ENCODE measurements around the gene GALNT5.
A peak's percentile ranks its signal among the peaks of the same experiment; 100 is the strongest.
"Not testable (repeated sequence)": the region's sequence is repeated elsewhere in the genome, so short reads cannot be mapped to it uniquely, and the experiment has no call there.

GALNT5 gene

DNA sequence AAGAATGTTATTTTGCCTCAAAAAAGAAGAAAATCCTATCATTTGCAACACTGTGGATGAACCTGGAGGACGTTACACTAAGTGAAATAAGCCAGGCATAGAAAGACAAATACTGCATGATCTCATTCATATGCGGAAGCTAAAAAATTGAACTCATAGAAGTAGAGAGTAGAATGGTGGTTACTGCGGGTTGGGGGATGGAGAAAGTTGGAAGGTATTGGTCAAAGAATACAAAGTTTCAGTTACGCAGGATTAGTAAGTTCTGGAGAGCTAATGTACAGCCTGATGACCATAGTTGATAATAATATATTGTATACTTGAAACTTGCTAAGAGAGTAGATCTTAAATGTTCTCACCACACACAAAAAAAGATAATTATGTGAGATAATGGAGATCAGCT lies 5.0 kb upstream of the GALNT5 start:
- DNase-seq: no peak

GRCh38 chr2:157254041-157254440 lies 3.5 kb upstream of the GALNT5 start:
- DNase-seq: no peak

DNA sequence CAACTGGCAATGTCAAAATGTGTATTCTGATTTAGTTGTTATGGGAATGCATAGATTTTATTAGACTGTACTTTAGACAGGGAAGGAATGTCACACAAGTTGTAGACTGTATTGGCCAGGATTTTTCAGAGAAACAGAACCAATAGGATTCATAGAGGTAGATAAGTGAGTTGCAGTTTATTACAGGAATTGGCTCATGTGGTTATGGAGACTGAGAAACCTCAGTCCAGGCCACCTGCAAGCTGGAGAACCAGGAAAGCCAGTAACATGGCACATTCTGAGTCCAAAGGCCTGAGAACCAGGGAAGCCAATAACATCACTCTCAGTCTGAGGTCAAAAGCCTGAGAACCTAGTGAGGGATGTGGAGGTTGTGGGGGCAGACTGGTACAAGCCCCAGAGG lies 1.8 kb upstream of the GALNT5 start:
- DNase-seq: no peak

DNA sequence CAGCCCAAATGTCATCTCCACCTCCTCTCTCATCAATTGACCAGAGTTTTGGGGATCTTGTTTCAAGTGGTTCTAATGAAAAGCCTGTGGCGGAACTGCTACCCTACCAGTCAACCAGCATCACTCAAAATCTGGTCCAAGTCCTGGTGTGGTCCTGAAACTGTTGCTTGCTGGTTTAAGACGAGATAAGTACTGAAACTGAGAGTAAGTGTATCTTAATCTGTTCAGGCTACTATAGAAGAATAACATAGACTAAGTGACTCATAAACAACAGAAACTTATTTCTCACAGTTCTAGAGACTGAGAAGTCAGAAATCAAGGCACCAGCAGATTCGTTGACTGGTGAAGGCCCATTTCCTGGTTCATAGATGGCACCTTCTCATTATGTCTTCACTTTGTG lies 879 bp upstream of the GALNT5 start:
- DNase-seq: no peak

DNA sequence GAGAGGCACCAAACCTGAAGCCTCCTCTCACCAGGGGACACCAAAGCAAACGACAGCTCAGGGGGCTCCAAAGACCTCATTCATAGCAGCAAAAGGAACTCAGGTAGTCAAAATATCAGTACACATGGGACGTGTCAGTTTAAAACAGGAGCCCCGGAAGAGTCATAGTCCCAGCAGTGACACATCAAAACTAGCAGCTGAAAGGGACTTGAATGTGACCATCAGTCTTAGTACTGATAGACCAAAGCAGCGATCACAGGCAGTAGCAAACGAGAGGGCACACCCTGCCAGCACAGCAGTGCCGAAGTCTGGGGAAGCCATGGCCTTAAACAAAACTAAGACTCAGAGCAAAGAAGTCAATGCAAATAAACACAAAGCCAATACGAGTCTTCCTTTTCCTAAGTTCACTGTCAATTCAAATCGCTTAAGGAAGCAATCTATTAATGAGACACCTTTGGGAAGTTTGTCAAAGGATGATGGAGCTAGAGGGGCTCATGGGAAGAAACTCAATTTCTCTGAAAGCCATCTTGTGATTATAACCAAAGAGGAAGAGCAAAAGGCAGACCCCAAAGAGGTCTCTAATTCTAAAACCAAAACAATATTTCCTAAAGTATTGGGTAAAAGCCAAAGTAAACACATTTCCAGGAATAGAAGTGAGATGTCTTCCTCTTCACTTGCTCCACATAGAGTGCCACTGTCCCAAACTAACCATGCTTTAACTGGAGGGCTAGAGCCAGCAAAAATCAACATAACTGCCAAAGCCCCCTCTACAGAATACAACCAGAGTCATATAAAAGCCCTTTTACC lies 1.2 kb downstream of the GALNT5 start:
- DNase-seq: no peak

DNA sequence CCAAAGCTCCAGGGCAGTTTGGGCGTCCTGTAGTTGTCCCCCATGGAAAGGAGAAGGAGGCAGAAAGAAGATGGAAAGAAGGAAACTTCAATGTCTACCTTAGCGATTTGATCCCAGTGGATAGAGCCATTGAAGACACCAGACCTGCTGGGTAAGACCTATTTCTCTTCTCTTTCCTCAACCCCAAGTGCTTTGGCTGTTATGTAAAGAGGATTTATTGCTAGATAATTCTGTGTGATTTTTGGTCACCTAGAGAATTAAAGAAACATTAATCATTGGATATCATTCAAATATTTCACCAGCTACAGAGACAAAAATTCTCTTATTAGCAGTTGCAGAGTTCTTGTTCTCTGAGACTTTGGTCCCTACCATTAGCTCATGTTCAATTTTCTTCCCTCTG lies 1.9 kb downstream of the GALNT5 start:
- DNase-seq: no peak

DNA sequence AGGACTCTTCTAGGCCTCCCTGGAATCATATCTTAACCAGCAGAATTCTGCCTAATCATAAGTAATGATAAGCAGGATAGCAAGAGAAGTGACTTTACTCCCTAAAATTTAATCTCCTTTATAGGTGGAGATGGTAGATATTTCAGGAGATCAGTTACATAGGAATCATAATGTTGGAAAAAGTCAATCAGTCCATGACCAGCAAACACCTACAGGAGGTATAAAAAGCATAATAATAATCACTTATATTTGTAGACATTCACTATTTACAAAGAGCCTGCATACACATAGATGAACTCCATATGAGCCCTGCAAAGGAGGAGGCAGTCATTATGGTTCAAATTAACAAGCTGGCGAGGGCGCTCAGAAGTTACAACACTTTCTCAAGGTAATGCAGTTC lies 2.5 kb downstream of the GALNT5 start:
- no peak for DNase-seq

- no peak for DNase-seq
Measured at GRCh38 chr2:157260533-157261198, 3.2 kb downstream of the GALNT5 start.

- DNase-seq: peak; percentile 33
Measured at GRCh38 chr2:157261199-157261782, 3.8 kb downstream of the GALNT5 start.

DNA sequence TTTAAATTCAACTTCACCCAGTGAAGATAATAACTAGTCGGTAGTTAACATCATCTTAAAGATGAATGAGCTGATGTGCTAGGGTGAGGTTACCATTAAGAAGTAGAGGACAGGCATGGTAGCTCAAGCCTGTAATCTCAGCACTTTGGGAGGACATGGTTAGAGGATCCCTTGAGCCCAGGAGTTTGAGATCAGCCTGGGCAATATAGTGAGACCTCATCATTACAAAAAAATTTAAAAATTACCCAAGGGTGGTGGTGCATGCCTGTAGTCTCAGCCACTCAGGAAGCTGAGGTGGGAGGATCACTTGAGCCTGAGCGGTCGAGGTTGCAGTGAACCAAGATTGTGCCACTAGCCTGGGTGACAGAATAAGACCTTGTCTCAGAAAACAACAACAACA lies 4.7 kb downstream of the GALNT5 start:
- DNase-seq: no peak

DNA sequence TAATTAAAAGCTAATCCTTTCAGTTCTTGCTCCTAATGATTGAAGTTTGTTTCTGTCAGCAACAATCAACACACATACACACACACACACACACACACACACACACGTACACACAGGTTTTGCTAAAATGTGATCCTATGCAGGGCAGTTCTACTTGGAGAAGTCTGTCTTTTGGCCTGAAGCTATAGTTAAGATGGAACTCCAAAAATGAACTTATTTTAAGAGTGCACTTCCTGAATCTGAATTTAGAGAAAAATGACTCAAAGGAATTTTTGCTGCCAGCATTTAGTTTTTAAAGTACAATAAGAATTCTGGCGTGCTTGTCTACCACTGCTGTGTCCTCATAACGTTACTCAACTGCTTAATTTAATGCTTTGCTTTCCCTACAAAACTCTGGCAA lies 6.6 kb downstream of the GALNT5 start:
- DNase-seq: no peak

- no peak for DNase-seq
Measured at GRCh38 chr2:157265825-157266224, 8.3 kb downstream of the GALNT5 start.

- DNase-seq: no peak
Measured at GRCh38 chr2:157267476-157267875, 10.0 kb downstream of the GALNT5 start.

- no peak for DNase-seq
Measured at GRCh38 chr2:157269060-157269459, 11.6 kb downstream of the GALNT5 start.

- no peak for DNase-seq
Measured at GRCh38 chr2:157269922-157270321, 12.4 kb downstream of the GALNT5 start.

GRCh38 chr2:157271590-157272203 lies 14.2 kb downstream of the GALNT5 start:
- DNase-seq: no peak

- not testable (repeated sequence) for DNase-seq
Measured at GRCh38 chr2:157279311-157279710, 21.8 kb downstream of the GALNT5 start.

- no peak for DNase-seq
Measured at GRCh38 chr2:157281316-157281715, 23.8 kb downstream of the GALNT5 start.

GRCh38 chr2:157283468-157283867 lies 26.0 kb downstream of the GALNT5 start:
- no peak for DNase-seq

GRCh38 chr2:157287160-157287559 lies 29.7 kb downstream of the GALNT5 start:
- DNase-seq: no peak

- no peak for DNase-seq
Measured at GRCh38 chr2:157290525-157290924, 33.0 kb downstream of the GALNT5 start.

DNA sequence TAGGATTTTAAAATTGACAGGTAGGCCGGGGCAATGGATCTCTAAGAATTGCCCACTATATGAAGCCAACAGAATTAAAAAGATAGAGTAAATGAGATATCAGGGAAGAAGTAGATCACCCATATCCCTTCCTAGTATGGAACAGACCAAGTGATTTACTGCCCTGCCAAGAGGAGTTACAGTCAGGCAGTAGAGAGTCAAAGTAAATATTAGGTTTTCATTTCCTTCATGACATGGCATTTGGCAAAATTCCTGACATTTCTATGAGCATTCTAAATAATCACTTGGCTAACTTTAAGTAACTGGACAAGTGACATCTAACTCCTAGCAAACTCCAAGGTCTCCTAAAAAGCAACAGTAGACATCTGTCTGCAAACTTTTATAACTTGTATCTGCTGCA lies 33.5 kb downstream of the GALNT5 start:
- DNase-seq: no peak

GRCh38 chr2:157292853-157293252 lies 35.3 kb downstream of the GALNT5 start:
- no peak for DNase-seq

- DNase-seq: no peak
Measured at GRCh38 chr2:157296490-157296889, 39.0 kb downstream of the GALNT5 start.
